Motor neuron (in vitro differentiated cells): ENCODE results near the gene RGS9. TPM values are rescaled to one million over a fixed set of nuclear protein-coding genes. Genes with fewer than 3 reads are reported as not detected.

Source experiments
- ATAC-seq, 8 experiments: fragments of 200-7000 bp; cut with Tn5 transposase; replicated peaks in 6 of 8; 2 replicates each; pipeline ENCODE4 v1.8.0; 2021; ENCODE audit warnings: mild to moderate bottlenecking in 8 of 8, moderate library complexity in 8 of 8
- H3K27ac ChIP-seq, 2 donors: fragments of 250-450 bp; sonication (Bioruptor Pico); 2 replicates each; pipeline ENCODE4 v1.9.0; 2021; ENCODE audit warnings: antibody characterized with exemption in 2 of 2, mild to moderate bottlenecking in 2 of 2, moderate library complexity in 1 of 2
- H3K4me1 ChIP-seq, 2 donors: fragments of 250-450 bp; sonication (Bioruptor Pico); replicated peaks in 1 of 2; 2 replicates each; pipeline ENCODE4 v1.6.1; 2021; ENCODE audit warnings: antibody characterized with exemption in 2 of 2, mild to moderate bottlenecking in 2 of 2, moderate library complexity in 1 of 2
- H3K4me3 ChIP-seq, 5 donors: fragments of 250-450 bp; sonication (Bioruptor Pico); 2 replicates each; pipeline ENCODE4 v1.9.0; 2021; ENCODE audit warnings: antibody characterized with exemption in 5 of 5, mild to moderate bottlenecking in 5 of 5, moderate library complexity in 4 of 5
- WGBS, 10 experiments: fragments of 450-650 bp; shearing (Covaris generic); methylation state at CpG; one replicate each; pipeline ENCODE4 v1.0.0; 2022; 5-methylcytosine and 5-hydroxymethylcytosine counted together
- in situ Hi-C, 9 experiments: fragments of 400-800 bp; cut with MboI; loops; one replicate each; pipeline ENCODE4 v1.15.0; 2021; ENCODE audit warnings: low sequenced_read_pairs in 9 of 9, low pct_unique_long_range_greater_than_20kb in 2 of 9; ENCODE audit not compliant: unreplicated experiment in 9 of 9
- total RNA-seq, 8 experiments: library from RNA; unstranded; fragments of 300-600 nt; gene quantifications; 2 replicates each; pipeline versions ENCODE4 v1.2.3 to v1.2.4, GENCODE V29; 2022

Gene RGS9
- total RNA-seq, 8 experiments from 2014 or later = 0.46 to 52.0 (median 4.5) TPM

DNA sequence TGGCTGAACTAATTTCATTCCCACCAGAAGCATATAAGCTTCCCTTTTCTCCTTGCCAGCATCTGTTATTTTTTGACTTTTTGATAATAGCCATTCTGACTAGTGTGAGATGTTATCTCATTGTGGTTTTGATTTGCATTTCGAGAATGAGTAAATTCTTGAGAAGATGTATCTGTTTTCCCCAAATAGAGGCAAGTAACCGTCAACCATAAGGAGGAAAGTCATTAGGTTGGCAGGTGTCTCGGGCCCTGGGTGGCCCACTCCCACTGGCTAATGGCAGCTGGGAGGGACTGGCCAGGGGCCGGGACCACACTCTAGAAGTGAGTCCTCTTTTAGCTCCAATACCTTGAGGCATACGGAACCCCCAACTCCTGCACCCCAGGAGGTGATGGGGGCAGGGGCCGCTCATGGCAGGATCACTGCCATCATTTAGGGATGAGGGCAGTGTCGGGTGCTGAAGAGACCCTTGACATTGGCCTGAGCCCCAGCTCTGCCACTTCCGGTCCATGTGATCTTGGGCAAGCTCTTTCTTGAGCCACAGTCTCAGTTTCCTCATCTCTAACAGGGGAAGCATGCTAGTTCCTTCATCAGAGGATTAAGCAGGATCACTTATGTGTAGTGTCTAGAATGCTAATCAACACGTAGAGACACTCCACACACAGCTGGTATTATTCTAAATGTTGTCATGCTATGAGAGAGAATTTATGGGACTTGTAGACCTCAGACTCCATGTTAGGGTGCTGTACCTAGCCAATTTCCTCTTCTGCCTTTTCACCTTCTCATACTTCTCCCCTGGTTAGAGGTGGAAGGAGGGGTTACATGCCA is 44.3 kb downstream of the RGS9 start:
- Histone ChIP-seq H3K4me1 (peaks cover 32 to 43% of the 10 kb centered on the region in 2 donors), H3K27ac (no peak overlapping the region), H3K4me3 (no peak overlapping the region)
- in situ Hi-C loops = loop anchor here in 1 of 9 experiments (25.0 kb wide), 1 partner anchor 244 kb away; no protein-coding TSS in a partner anchor
- ATAC-seq = no peak
- WGBS, 10 experiments = 17 to 100% (median 88%) methylated on average over 1 to 6 of the region's 9 CpGs; no CpG with 5 or more reads in 4 of the 10 experiments

DNA sequence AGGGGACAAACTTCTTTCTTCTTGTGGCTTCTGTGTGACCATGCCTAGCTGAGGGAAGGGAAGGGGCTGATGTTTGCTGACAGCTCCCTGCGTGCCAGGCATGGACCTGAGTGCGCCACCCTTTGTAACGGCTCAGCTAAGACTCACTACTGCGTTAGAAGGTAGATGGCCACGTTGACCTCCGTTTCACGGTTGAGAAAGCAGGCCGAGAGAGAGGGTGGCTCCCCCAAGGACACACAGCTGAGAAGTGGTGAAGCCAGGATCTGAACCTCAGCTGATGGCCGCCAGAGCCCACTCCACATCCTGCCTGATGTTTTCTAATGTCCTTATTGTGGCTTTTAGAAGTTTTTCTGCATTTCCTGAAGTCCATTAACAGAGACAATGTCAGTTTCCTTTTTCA is 45.1 kb downstream of the RGS9 start:
- no peak overlapping the region for H3K4me3 ChIP-seq
- ATAC-seq = no peak
- peaks cover 32 to 43% of the 10 kb centered on the region in 2 donors for H3K4me1 ChIP-seq
- in situ Hi-C loops = loop anchor here in 1 of 9 experiments (25.0 kb wide), 1 partner anchor 245 kb away; no protein-coding TSS in a partner anchor
- no peak overlapping the region for H3K27ac ChIP-seq
- 60 to 100% (median 83%) methylated on average over 1 to 8 of the region's 9 CpGs; no CpG with 5 or more reads in 3 of the 10 experiments for WGBS, 10 experiments

DNA sequence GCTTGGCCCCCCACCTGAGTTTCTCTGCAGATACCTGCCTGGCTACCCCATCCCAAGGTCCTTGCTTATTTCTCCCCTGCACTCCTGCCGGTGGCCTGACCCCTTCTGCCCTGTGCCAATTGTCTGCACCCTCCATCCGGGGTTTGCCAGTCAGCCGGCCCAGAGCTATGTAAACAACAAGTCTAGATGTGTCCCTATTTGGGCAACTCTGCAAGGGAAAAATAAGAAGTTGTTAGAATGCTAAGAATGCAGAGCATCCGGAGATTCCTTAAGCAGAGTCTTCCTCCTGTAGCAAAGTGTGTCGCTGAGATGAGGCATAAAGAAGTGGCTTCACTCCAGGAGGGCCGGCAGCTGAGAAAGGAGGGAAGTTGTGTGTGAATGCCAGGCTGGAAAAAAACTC is 46.6 kb downstream of the RGS9 start:
- peaks cover 26 to 33% of the 10 kb centered on the region in 2 donors for H3K4me1 ChIP-seq
- no peak overlapping the region for H3K4me3 ChIP-seq
- 27 to 76% (median 48%) methylated on average over 2 to 3 of the region's 6 CpGs; no CpG with 5 or more reads in 4 of the 10 experiments for WGBS, 10 experiments
- ATAC-seq = peak in 1 of 8 experiments; percentile 75
- in situ Hi-C loops = loop anchor here in 1 of 9 experiments (25.0 kb wide), 1 partner anchor 246 kb away; no protein-coding TSS in a partner anchor
- H3K27ac ChIP-seq = no peak overlapping the region

DNA sequence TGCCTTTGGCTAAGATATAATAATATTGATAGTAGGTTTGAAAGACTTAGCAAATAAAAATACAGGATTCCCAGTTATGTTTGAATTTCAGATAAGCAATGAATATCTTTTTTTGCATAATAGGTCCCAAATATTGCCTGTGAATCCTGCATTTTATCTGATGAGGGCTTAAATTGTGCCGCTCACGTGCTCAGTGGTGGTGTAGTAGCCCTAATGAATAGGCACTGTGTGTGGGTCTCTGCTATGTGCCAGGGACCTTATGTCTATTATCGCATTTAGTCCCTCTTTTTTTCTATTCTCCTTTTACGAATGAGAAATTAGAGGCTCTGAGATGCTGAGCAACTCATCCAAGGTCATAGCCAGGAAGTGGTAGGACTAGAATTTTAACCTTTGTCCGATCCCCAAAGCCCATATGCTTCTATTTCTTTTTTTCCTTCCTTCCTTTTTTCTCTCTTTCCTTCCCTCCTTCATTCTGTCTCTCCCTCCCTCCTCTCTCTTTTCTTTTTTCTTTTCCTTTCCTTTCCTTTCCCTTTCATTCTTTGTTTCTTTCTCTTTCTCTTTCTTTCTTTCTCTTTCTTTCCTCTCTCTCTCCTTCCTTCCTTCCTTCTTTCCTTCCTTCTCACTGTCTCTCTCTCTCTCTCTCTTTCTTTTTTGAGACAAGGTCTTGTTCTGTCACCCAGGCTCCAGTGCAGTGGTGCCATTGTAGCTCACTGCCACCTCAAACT is 47.2 kb downstream of the RGS9 start:
- ATAC-seq = peak in 1 of 8 experiments; percentile 71
- H3K4me1 ChIP-seq = peaks cover 22 to 27% of the 10 kb centered on the region in 2 donors
- in situ Hi-C loops = loop anchor here in 1 of 9 experiments (25.0 kb wide), 1 partner anchor 247 kb away; no protein-coding TSS in a partner anchor
- no peak overlapping the region for H3K27ac ChIP-seq
- H3K4me3 ChIP-seq = no peak overlapping the region
- 43 to 84% (median 69%) methylated on average over 3 to 5 of the region's 5 CpGs for WGBS, 10 experiments

DNA sequence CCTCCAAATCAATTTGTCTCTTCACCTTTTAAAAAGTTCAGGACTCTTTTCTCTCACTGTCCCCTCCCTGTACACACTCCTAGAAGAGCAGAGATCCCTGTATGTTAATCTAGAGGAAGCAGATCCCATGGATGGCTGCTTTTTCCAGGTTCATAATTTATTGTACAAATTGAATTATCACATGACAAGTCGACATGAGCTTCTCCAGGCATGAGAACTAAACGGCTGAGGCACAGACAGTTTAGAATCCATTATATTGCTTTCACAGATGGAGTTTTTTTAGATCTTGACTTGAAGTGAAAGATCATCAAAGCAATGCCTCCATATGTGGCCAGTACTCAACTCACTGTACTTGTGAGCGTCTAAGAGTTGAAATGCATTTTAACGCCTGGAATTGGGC is 47.9 kb downstream of the RGS9 start:
- in situ Hi-C loops = loop anchor here in 1 of 9 experiments (25.0 kb wide), 1 partner anchor 248 kb away; no protein-coding TSS in a partner anchor
- Histone ChIP-seq H3K4me1 (peaks cover 15 to 20% of the 10 kb centered on the region in 2 donors), H3K4me3 (no peak overlapping the region), H3K27ac (no peak overlapping the region)
- WGBS, 10 experiments = 22 to 90% (median 46%) methylated on average over 2 to 4 of the region's 4 CpGs; no CpG with 5 or more reads in 3 of the 10 experiments
- peak in 4 of 8 experiments; percentile 45 to 69 (median 56) for ATAC-seq

DNA sequence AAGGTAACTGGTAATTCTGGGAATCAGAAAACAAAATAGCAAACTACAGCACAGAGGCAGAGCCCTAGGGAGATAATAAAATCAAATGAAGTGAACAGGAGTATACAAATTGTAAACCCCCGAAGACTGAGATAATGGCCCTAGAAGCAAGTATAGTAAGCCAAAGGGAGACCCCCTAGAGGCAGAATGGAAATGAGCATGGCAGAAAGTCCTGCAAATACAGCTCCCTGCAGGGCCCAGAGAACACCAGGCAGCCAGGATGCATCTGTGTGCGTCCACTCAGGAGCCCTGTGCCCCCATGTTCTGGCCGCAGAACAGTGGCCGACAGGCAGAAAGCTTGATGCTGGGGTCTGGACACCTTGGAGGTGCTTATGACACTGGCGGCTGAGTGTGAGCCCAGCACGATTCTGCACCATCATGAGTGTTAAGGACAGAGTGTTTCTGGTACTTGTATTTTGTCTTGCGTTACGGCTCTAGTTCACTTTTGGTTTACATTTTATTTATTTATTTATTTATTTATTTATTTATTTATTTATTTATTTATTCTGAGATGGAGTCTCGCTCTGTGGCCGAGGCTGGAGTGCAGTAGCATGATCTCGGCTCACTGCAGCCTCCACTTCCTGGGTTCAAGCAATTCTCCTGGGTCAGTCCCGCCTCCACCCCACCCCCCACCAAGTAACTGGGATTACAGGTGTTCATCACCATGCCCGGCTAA is 48.7 kb downstream of the RGS9 start:
- H3K4me1 ChIP-seq = peaks cover 8 to 16% of the 10 kb centered on the region in 2 donors
- no peak overlapping the region for H3K27ac ChIP-seq
- 60 to 97% (median 86%) methylated on average over 1 to 7 of the region's 13 CpGs for WGBS, 10 experiments
- ATAC-seq = no peak
- in situ Hi-C loops = loop anchor here in 1 of 9 experiments (25.0 kb wide), 1 partner anchor 249 kb away; no protein-coding TSS in a partner anchor
- H3K4me3 ChIP-seq = no peak overlapping the region

DNA sequence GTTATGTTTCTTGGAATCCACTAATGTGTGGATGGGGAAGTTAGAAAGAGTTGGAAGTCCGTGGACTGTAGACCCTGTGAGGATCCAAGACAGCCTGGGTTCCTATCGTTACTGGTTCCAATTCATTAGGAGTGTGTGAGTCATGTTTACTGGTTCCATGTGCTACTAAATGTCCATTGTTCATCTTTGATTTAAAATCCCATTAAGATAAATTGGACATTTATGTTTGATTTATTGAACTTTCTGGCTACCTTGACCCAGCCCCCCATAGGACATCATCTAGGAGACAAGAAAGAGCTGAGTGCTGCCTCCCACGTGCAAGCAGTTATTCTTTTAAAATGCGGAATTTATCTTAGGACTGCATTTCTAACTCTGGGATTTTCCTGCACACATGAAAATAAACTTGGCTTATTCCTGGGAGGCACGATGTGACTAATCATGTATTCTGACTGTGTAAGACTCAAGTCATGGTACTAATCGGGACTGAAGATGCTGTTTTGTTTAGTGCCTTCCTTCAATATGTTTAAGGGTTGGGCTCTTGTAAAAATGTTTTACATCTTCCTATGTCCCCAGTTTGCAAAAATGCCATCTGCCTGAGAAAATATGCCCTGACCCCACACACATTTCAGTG is 53.4 kb downstream of the RGS9 start:
- peak in 2 of 8 experiments; percentile 25 to 84 for ATAC-seq
- no peak overlapping the region for H3K27ac ChIP-seq
- in situ Hi-C loops = loop anchor here in 1 of 9 experiments (25.0 kb wide), 1 partner anchor 253 kb away; no protein-coding TSS in a partner anchor
- WGBS, 10 experiments = 0 to 92% (median 28%) methylated on average over 2 to 5 of the region's 6 CpGs; no CpG with 5 or more reads in 3 of the 10 experiments
- no peak overlapping the region for H3K4me3 ChIP-seq
- H3K4me1 ChIP-seq = peaks cover 0 to 3% of the 10 kb centered on the region in 2 donors

DNA sequence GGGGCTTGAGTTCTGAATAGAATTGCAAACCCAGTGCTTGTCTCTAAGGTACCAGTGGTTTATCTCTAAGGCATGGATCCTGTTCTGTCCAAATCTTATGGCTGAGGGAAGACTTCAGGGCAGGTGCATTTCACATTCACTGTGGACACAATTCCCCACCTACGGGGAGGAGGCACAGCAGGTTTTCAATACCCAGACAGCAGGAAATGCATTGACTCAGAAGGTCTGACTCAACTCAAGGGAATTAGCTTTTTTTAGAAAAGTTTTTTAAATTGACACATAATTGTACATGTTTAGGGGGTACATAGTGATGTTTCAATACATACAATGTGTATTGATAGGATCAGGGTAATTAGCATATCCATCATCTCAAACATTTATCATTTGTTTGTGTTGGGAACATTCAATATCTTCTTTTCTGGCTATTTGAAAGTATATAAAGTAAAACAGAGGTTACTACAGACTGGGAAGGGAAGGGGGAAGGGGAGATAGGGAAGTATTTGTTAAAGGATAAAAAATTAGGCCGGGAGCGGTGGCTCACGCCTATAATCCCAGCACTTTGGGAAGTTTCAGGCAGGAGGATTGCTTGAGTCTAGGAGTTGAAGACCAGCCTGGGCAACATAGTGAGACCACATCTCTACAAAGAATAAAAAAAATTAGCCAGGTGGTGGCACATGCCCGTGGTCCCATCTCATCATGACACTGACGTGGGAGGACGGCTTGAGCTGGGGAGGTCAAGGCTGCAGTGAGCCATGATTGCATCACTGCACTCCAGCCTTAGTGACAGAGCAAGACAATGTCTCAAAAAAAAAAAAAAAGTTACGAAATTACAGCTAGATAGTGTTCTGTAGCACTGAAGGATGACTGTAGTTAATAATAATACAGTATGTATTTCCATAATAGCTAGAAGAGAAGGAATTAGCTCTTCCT is 54.9 kb downstream of the RGS9 start:
- no peaks in the 10 kb centered on the region for H3K4me1 ChIP-seq
- no peak overlapping the region for H3K4me3 ChIP-seq
- H3K27ac ChIP-seq = no peak overlapping the region
- peak in 4 of 8 experiments; percentile 39 to 56 (median 52) for ATAC-seq
- WGBS, 10 experiments = 53 to 100% (median 91%) methylated on average over 1 to 8 of the region's 8 CpGs; no CpG with 5 or more reads in 2 of the 10 experiments
- in situ Hi-C loops = loop anchor here in 1 of 9 experiments (25.0 kb wide), 1 partner anchor 255 kb away; no protein-coding TSS in a partner anchor

DNA sequence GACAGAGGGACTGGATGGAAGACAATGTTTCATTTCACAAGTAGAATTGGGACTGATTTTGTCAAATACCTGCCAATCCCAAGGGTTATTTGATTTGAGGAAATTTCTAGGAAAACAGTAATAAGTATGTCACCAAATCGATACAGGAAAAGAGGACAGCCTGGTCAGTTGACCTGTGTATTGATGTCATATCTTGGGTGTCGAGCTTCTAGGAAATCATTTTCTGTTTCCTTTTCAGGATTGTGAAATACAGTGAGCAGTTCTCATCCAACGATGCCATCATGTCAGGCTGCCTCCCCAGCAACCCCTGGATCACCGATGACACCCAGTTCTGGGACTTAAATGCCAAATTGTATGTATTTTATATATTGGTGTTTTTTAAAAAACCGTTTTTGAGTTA is 56.1 kb downstream of the RGS9 start:
- in situ Hi-C loops = loop anchor here in 1 of 9 experiments (25.0 kb wide), 1 partner anchor 256 kb away; no protein-coding TSS in a partner anchor
- ATAC-seq = no peak
- WGBS, 10 experiments = 64 to 96% (median 80%) methylated on average over 2 to 5 of the region's 5 CpGs; no CpG with 5 or more reads in 1 of the 10 experiments
- Histone ChIP-seq H3K27ac (no peak overlapping the region), H3K4me3 (no peak overlapping the region), H3K4me1 (no peaks in the 10 kb centered on the region)

DNA sequence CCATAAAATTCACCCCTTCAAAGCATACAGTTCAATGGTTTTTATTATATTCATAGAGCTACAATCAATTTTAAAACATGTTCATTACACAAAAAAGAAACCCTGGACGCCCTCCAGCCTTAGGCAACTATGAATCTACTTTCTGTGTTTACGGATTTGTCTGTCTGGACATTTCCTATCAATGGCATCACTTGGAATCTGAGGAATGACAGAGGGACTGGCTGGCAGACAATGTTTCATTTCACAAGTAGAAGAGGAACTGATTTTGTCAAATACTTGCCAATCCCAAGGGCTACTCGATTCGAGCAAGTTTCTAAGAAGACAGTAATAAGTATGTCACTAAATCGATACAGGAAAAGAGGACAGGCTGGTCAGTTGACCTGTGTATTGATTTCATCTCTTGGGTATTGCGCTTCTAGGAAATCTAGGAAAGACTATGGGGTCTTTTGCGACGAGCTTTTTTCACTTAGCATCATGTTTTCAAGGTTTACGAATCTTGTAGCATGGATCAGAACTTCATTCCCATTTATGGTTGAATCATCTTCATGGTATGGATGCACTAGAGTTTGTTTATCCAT is 56.6 kb downstream of the RGS9 start:
- no peak overlapping the region for H3K4me3 ChIP-seq
- H3K27ac ChIP-seq = no peak overlapping the region
- H3K4me1 ChIP-seq = peaks cover 0 to 3% of the 10 kb centered on the region in 2 donors
- WGBS, 10 experiments = 69 to 98% (median 85%) methylated on average over 4 to 9 of the region's 9 CpGs; no CpG with 5 or more reads in 1 of the 10 experiments
- no peak for ATAC-seq
- in situ Hi-C loops = loop anchor here in 1 of 9 experiments (25.0 kb wide), 1 partner anchor 257 kb away; no protein-coding TSS in a partner anchor
